Lung (tissue), 12 donors: ENCODE data around the gene USP6NL. TPM values are rescaled to one million over a fixed set of nuclear protein-coding genes. Genes with fewer than 3 reads are reported as not detected.

ENCODE experiments used
- ATAC-seq: fragments of 200-7000 bp; cut with Tn5 transposase; one replicate; pipeline ENCODE4 v1.9.1; 2020; ENCODE audit warnings: moderate number of reproducible peaks; ENCODE audit not compliant: insufficient read depth, low FRiP score
- DNase-seq, 3 donors: peaks; one replicate each; pipeline ENCODE4 v3.0.0-alpha.2; 2013 to 2017
- H3K27ac ChIP-seq, 2 donors: one replicate each; pipeline ENCODE4 v1.5.1; 2013; ENCODE audit warnings: mild to moderate bottlenecking in 2 of 2, moderate library complexity in 2 of 2, control low read depth in 1 of 2, inconsistent platforms in 1 of 2, low read depth in 1 of 2, low read length in 1 of 2
- H3K27me3 ChIP-seq, 3 donors: one replicate each; pipeline ENCODE4 v1.5.1; 2013; ENCODE audit warnings: low read length in 2 of 3; ENCODE audit not compliant: control insufficient read depth in 3 of 3, insufficient read depth in 3 of 3
- H3K36me3 ChIP-seq, 4 donors: one replicate each; pipeline ENCODE4 v1.5.1; 2013; ENCODE audit warnings: low read length in 4 of 4, mild to moderate bottlenecking in 1 of 4, moderate library complexity in 1 of 4; ENCODE audit not compliant: control insufficient read depth in 4 of 4, insufficient read depth in 4 of 4
- H3K4me1 ChIP-seq, 5 donors: one replicate each; pipeline ENCODE4 v1.5.1; 2013; ENCODE audit warnings: low read length in 5 of 5, mild to moderate bottlenecking in 2 of 5, moderate library complexity in 1 of 5; ENCODE audit not compliant: control insufficient read depth in 5 of 5, insufficient read depth in 5 of 5
- H3K4me3 ChIP-seq: one replicate; pipeline ENCODE4 v1.5.1; 2013; ENCODE audit warnings: mild to moderate bottlenecking, control low read depth, moderate library complexity
- H3K9ac ChIP-seq, 2 donors: one replicate each; pipeline ENCODE4 v1.5.1; 2013; ENCODE audit warnings: low read length in 2 of 2, control low read depth in 1 of 2; ENCODE audit not compliant: insufficient read depth in 1 of 2
- H3K9me3 ChIP-seq, 4 donors: one replicate each; pipeline ENCODE4 v1.5.1; 2013; ENCODE audit warnings: low read length in 3 of 4, mild to moderate bottlenecking in 1 of 4, moderate library complexity in 1 of 4; ENCODE audit not compliant: control insufficient read depth in 4 of 4, insufficient read depth in 3 of 4
- CTCF ChIP-seq: IDR thresholded peaks from 2 replicates; pipeline ENCODE4 v1.5.1; 2012; ENCODE audit warnings: mild to moderate bottlenecking; ENCODE audit errors: control extremely low read depth, extremely low read depth
- WGBS, 2 donors: extraction: QIAGEN DNeasy Blood & Tissue Kit; methylation state at CpG; one replicate each; pipeline ENCODE4 v1.1.7; 2013; 5-methylcytosine and 5-hydroxymethylcytosine counted together
- polyA plus RNA-seq, 2 donors: library from polyadenylated mRNA; stranded (reverse); fragments of 200-250 nt; gene quantifications; one replicate each; pipeline ENCODE4 v1.2.1, GENCODE V29; 2013
- total RNA-seq, 2 donors: library from RNA; depleted of rRNA in 1 of 2; stranded (reverse); fragments of >200 nt in 1 of 2; gene quantifications; one replicate each; pipeline ENCODE4 v1.2.1, GENCODE V29; 2014 to 2021
- donor health status: control.
- donor health status: control.
- donor health status: Bipolar disorder and iron deficiency.
- donor health status: healthy.
- donor health status: DM: yes; HTN: yes; CAD: no.

Gene USP6NL
- total and polyA plus RNA-seq, 4 donors, result 5.4 to 41.7 (median 13.4) TPM

DNA sequence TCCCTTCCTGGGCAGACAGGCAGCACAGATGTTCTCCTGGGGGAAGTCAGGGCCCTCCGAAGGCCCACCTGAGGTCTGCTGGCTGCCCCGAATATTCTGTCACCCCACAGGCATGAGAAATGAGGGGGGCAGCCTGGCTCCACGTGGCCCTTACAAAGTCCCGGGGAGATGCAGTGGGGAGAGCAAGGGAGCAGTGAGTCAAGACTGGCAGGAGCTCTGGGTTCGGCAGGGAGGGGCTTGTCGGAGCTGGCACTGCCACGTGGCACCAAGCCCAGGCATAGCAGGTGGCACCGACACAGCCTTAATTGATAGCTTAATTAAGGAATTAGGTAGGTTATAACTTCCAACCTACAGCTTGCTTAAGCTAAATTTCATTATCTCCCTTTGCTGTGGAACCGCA, 163.9 kb downstream of the USP6NL start:
- no peak for ATAC-seq
- no peaks in the 10 kb centered on the region for H3K36me3 ChIP-seq

DNA sequence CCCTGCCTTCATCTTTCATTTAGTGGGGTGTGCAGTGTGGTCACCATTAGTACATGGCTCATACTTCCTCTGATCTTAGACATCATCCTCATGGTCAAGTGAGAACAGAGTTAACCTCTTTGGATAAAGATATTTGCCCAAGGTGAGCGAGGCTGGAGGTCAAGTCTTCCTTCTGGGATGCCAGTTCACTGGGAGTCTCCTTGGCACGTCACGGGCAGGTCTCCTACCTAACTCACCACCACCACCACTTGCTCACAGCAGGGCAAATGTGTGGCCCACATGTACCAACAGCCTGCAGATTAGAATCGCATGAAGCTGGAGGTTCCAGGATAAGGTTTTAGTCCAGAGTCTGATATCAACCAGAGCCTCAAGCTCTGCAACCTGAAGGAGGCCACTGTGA, 164.6 kb downstream of the USP6NL start:
- TF ChIP-seq CTCF, result no peak
- Histone ChIP-seq H3K4me1 (no peaks in the 10 kb centered on the region), H3K4me3 (no peak overlapping the region), H3K9me3 (peaks cover 0 to 2% (median 0%) of the 10 kb centered on the region in 4 donors), H3K27ac (no peak overlapping the region), H3K36me3 (no peaks in the 10 kb centered on the region), H3K9ac (no peak overlapping the region), H3K27me3 (peaks cover 0 to 3% (median 2%) of the 10 kb centered on the region in 3 donors)
- WGBS, 2 donors, result 94 to 95% methylated on average over 4 of the region's 4 CpGs
- DNase-seq (no peak), ATAC-seq (no peak)

More for the DNA sequence above, 163.9 kb downstream of the USP6NL start:
- Histone ChIP-seq H3K9me3 (peaks cover 0 to 2% (median 0%) of the 10 kb centered on the region in 4 donors), H3K27ac (no peak overlapping the region), H3K9ac (no peak overlapping the region), H3K4me3 (no peak overlapping the region), H3K4me1 (no peaks in the 10 kb centered on the region), H3K27me3 (peaks cover 0 to 3% (median 2%) of the 10 kb centered on the region in 3 donors)
- 83 to 86% methylated on average over 9 of the region's 9 CpGs for WGBS, 2 donors
- no peak for DNase-seq
- no peak for TF ChIP-seq CTCF

DNA sequence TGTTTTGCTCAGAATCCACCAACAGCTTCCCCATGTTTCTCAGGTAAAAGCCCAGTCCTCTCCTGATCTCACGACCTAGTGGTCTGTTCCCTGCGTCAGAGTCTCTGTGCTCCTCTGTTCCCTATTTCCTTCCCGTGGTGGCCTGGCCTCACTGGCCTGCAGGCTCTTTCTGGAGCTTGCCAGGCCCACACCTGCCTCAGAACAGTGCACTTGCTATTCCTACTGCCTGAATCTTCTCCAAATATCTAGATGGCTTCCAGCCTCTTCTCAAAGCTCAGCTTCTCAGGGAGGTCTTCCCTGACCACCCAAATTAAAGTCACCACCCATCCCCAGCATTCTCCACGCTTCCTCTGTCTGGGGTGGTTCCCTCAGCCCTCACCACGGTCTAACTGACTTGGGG, 165.3 kb downstream of the USP6NL start:
- Histone ChIP-seq H3K4me3 (no peak overlapping the region), H3K27me3 (peaks cover 0 to 3% (median 2%) of the 10 kb centered on the region in 3 donors), H3K36me3 (no peaks in the 10 kb centered on the region), H3K4me1 (no peaks in the 10 kb centered on the region), H3K9me3 (peaks cover 0 to 2% (median 0%) of the 10 kb centered on the region in 4 donors), H3K27ac (no peak overlapping the region), H3K9ac (no peak overlapping the region)
- ATAC-seq (no peak), DNase-seq (no peak)
- TF ChIP-seq CTCF, result no peak
- WGBS, 2 donors, result 66 to 73% methylated on average over 5 of the region's 5 CpGs
